Keratinocyte (primary cell): ENCODE results near the gene TSLP.
A peak's percentile ranks its signal among the peaks of the same experiment; 100 is the strongest.

Source experiments
- EZH2 ChIP-seq: IDR thresholded peaks from one replicate; pipeline ENCODE4 v1.6.1; 2012; ENCODE audit warnings: inconsistent platforms, mild to moderate bottlenecking, low read length, moderate library complexity
- TF ChIP-seq, protein P1 (sequence below), 3 experiments: IDR thresholded peaks in 1 of 3; conservative IDR thresholded peaks in 1 of 3; optimal IDR thresholded peaks in 1 of 3; 2 replicates in 2 of 3; 3 replicates in 1 of 3; pipeline versions ENCODE3 to v1.5.1; 2011; ENCODE audit warnings: low read length in 3 of 3, mild to moderate bottlenecking in 3 of 3, moderate library complexity in 2 of 3, control low read depth in 1 of 3, inconsistent platforms in 1 of 3; ENCODE audit not compliant: insufficient read depth in 2 of 3; ENCODE audit errors: extremely low read depth in 1 of 3

DNA sequence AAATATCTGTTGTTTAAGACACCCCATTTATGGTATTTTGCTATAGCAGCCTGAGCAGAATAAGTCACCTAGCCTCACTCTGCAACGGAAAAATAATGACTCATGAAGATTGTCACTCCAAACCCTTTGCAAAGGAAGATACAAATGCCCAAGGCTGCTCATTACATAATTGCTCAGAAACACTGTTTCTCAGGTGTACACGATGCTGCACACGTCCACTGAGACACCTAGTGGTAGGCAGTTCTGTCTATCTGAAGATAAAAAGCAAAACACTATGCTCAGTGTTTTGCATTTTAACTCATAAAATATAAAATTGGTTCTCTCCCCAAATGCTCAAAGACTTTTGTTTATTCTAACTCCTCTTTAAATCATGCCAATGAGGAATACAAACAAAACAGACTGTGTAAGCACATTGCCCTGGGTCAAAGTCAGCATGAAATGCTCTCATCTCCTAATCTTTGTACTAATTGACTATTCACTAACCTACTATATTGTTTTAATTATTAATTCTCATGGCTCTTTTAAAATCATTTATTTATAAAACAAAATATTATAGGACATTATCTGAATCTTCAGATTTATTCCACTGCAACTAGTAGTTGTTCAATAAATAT, 7.7 kb upstream of the TSLP start:
- TF ChIP-seq, protein P1, sequence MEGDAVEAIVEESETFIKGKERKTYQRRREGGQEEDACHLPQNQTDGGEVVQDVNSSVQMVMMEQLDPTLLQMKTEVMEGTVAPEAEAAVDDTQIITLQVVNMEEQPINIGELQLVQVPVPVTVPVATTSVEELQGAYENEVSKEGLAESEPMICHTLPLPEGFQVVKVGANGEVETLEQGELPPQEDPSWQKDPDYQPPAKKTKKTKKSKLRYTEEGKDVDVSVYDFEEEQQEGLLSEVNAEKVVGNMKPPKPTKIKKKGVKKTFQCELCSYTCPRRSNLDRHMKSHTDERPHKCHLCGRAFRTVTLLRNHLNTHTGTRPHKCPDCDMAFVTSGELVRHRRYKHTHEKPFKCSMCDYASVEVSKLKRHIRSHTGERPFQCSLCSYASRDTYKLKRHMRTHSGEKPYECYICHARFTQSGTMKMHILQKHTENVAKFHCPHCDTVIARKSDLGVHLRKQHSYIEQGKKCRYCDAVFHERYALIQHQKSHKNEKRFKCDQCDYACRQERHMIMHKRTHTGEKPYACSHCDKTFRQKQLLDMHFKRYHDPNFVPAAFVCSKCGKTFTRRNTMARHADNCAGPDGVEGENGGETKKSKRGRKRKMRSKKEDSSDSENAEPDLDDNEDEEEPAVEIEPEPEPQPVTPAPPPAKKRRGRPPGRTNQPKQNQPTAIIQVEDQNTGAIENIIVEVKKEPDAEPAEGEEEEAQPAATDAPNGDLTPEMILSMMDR (optimal IDR thresholded peaks at IDR 0.05 in 1 of 3, IDR thresholded peaks at IDR 0.05 in 1 of 3, conservative IDR thresholded peaks at IDR 0.05 in 1 of 3; ENCODE audit: extremely low read depth in 1 of 3, insufficient read depth in 2 of 3, low read length in 3 of 3) = peak; percentile 72 to 79 (median 77)
- no peak for TF ChIP-seq EZH2
